ENCODE measurements around the gene NUP93.

NUP93 gene

GRCh38 chr16:56848029-56848936 lies 118.4 kb downstream of the NUP93 start:
- no peak for DNase-seq (ENCODE audit: low read depth, low spot score)

GRCh38 chr16:56848955-56849689 lies 119.2 kb downstream of the NUP93 start:
- DNase-seq (ENCODE audit: low read depth, low spot score): no peak

DNA sequence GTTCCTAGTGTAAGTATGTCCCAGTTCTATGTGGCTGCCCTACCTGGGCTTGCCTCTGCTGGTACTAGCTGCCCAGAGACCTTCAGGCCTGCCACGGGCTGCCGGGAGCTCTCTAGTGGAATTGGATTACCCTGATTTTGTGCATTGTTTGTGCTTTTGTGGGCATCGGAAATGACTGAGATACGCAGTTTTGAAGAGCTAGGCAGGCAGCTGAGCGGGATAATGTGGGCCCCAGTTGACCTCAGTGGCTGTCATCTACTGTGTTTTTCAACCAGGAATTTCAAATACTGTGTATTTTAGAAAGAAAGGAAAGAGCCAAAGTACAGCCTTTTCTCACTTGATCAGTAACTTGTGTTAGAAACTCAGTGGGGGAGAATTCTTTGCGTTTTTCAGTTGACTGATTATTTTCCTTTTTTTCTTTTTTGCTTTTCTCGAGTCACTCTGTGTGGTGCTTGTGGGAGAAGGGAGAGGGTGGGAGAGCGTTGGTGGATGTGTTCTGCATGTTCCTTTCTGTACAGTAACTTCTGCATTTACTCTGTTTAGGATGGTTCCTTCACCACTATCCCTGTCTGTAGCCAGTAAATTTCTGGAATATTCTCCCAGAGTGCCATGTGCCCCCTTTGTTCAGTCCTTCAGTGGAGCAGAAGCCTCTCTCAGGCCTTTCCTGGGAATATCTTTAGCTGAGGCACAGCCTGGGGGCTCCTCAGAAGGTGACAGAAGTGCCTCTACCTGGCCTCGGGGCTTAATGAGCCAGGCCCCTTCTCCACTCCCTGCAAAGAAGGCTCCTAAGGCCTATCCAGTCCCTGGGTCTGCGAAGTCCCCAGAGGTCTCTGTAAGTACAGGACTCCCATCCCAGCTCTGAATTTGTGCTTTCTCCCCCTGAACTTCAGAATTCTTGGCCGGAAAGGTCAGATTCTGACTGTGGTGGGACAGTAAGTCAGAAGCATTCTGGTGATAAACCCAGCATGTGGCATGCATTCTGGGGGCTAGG lies 120.1 kb downstream of the NUP93 start:
- DNase-seq (ENCODE audit: low read depth, low spot score): no peak

DNA sequence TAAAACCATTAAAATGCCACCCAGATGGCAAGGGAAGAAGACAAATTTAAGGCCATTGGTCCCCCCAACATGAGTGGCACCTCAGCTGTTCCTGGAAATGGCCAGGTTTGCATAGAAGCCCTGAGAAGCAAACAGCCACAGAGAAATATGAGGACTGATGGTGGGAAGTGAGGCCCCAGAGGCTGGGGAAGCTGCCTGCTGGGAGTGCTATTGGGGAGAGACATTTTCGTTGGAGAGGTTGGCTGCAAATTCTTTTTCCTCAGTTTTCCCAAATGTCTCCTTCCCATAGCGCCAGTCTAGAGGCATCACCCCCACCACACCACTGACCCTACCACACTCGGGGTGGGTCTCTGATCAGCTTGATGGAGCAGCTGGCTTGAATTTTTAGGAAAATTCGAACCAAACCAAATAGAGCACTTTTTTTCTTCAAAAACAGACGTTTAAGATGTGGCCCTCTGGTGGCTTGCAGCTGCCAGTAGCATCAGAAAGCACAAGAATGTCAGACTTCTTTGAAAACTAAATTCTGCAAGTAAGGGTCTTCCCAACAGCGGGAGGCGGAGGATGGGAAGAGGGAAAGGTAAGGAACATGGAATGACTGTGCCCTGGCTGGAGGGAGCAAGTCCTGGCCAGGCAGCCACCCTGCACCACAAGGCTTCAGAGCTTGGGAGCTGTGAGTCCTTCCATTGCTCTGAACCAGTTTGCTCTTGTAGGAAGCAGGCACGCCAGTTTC lies 121.9 kb downstream of the NUP93 start:
- no peak for DNase-seq (ENCODE audit: low read depth, low spot score)

GRCh38 chr16:56852401-56852730 lies 122.4 kb downstream of the NUP93 start:
- no peak for DNase-seq (ENCODE audit: low read depth, low spot score)

DNA sequence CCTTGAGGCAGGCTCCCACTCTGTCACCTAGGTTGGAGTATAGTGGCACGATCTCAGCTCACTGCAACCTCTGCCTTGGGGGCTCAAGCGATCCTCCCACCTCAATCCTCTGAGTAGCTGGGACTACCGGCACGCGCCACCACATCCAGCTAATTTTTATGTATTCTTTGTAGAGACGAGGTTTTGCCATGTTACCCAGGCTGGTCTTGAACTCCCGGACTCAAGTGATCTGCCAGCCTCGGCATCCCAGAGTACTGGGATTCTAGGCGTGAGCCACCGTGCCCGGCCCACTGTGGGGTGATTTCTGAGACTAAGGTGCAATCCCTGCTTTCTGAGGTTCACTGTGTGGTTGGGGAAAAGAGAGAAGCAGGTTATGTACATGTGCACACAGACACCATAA lies 123.0 kb downstream of the NUP93 start:
- DNase-seq (ENCODE audit: low read depth, low spot score): no peak

- DNase-seq (ENCODE audit: low read depth, low spot score): no peak
Measured at GRCh38 chr16:56855201-56855600, 125.3 kb downstream of the NUP93 start.

GRCh38 chr16:56855946-56856345 lies 126.0 kb downstream of the NUP93 start:
- DNase-seq (ENCODE audit: low read depth, low spot score): no peak

DNA sequence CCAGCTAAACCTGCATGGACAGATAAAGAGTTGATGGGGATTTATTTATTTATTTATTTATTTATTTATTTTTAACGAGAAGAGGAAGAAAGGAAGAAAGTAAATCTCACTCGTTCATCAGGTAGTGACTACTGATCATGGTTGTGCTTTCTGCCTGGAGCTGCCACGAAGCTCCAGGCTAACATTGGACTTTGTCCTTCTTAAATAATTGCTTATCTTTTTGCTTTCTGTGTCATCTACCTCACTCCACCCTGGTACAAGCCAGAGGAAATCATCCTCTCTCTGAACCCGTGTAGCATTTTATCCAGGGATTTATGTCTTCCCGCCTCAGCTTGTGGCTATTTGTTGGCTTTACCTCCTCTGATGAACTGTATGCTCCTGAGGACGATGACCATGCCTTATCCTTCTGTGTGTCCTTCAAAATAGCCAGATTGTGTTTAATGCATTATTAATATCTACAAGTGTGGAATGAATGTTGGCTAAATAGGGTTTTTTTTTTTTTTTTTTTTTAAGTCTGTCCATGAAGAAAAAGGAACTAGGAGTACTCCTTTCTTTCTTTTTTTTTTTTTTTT lies 127.0 kb downstream of the NUP93 start:
- DNase-seq (ENCODE audit: low read depth, low spot score): no peak

GRCh38 chr16:56858374-56858773 lies 128.4 kb downstream of the NUP93 start:
- DNase-seq (ENCODE audit: low read depth, low spot score): no peak

DNA sequence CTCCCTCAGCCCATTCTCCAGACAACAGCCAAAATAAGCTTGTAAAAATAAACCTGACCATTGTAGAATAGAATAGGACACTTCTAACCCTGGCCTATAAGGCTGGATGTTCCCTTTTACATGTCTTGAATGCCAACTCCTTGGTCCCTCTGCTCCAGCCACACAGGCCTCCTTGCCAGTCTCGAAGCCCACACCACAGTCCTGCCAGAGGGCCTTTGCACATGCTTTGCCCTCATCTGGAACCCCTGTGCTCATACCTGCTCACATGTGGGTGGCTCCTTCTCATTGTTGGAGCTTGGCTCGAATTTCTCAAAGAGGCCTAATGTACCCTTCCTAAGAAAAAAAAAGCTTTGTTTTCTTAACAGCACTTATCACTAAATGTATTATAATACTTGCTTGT lies 129.7 kb downstream of the NUP93 start:
- no peak for DNase-seq (ENCODE audit: low read depth, low spot score)

DNA sequence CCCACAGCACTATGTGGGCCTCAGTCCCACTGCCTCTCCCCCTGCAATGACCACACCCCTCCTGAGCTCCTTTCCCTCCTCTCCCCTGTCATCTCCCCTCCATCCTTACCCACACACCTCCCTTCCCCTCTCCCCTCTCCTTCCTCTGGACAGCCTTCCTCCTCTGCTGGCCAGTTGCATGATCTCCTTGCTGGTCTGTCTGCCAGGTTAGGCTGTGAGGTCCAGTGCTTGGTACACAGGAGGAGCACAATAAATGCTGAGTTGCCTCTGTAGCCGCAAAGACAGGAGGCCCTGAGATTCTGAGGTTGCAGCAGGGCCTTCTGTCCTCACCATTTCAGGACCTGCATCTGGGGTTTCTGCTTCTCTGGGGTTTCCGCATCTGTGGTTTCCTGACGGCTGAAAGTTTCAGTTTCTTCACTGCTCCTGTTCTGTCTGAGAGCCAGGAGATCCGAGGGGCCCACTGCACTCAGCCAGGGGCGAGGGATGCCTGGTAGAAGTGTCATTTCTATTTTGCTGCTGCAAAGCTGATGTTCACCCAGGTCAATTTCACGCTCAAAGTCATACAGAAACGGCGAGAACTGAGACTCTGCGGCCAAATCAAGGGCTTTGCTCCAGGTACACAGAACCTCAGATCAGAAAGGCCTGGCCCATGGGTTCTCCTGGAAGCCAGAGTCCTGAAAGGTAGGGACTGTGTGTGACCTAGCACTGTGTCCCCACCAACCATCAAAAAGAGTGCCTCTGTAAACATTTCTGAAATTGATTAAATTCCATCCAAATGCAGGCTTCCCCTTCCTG lies 130.5 kb downstream of the NUP93 start:
- DNase-seq (ENCODE audit: low read depth, low spot score): no peak

GRCh38 chr16:56861092-56861610 lies 131.2 kb downstream of the NUP93 start:
- DNase-seq (ENCODE audit: low read depth, low spot score): no peak

DNA sequence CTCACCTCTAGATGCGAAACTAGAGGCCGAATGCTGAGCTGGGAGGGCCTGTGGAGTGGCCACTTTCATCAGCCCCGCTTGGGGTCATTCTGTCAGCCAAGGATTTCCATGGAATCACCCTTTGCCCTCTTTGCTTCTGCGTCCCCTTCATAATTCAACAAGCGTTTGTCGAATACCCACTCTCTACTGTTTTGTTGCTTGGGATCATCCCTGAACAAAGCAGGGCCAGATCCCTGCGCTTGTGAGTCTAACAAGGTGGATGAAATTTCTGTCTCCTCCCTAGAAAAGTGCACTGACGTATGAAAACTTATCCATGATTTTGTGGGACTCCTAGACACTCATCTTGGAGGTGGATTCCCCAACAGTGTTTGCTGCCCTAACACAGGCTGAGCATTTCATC lies 131.8 kb downstream of the NUP93 start:
- DNase-seq (ENCODE audit: low read depth, low spot score): no peak

GRCh38 chr16:56862776-56863175 lies 132.8 kb downstream of the NUP93 start:
- no peak for DNase-seq (ENCODE audit: low read depth, low spot score)

DNA sequence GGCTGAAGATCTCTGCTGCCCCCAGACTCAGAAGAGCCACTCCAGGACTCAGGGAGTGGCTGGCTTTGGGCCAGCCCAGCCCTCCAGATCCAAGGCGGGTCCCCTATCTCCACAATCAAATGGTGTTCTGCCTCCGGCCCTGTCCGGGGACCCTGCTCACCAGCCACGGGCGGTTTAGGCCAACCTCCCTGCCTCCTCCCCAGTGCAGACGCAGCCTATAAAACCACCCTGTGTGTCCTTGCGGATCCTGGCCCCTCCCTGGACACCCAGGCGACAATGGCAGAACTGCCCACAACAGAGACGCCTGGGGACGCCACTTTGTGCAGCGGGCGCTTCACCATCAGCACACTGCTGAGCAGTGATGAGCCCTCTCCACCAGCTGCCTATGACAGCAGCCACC lies 135.0 kb downstream of the NUP93 start, which contains the start of gene SLC12A3:
Gene SLC12A3, plus strand, starts transcription at position 248 of the 400 bp plus-strand sequence. Its CDS starts 29 bp downstream, at position 277.
- DNase-seq (ENCODE audit: low read depth, low spot score): no peak

- DNase-seq (ENCODE audit: low read depth, low spot score): no peak
Measured at GRCh38 chr16:56865394-56866062, 135.6 kb downstream of the NUP93 start.

- peak; percentile 45 for DNase-seq (ENCODE audit: low read depth, low spot score)
Measured at GRCh38 chr16:56866955-56867830, 137.3 kb downstream of the NUP93 start.

Measured in smooth muscle cell of the brain vasculature (primary cell).